Left forelimb (tissue), 1 donor: ENCODE results near the gene ERC2.
"Not testable (repeated sequence)": the region's sequence is repeated elsewhere in the genome, so short reads cannot be mapped to it uniquely, and the experiment has no call there.

Experiments used
- DNase-seq: peaks from one replicate; pipeline ENCODE4 v3.0.0-alpha.2; 2018; ENCODE audit warnings: low spot score

Gene ERC2

GRCh38 chr3:56119575-56120349, 348.5 kb downstream of the ERC2 start:
- DNase-seq: no peak

- DNase-seq: no peak
These were observed 349.3 kb downstream of the ERC2 start for GRCh38 chr3:56118968-56119367.

- DNase-seq: no peak
These were observed 352.6 kb downstream of the ERC2 start for GRCh38 chr3:56115698-56116097.

- no peak for DNase-seq
These were observed 353.1 kb downstream of the ERC2 start for GRCh38 chr3:56115199-56115598.

- no peak for DNase-seq
These were observed 354.4 kb downstream of the ERC2 start for GRCh38 chr3:56113908-56114307.

- DNase-seq: no peak
These were observed 355.0 kb downstream of the ERC2 start for GRCh38 chr3:56113231-56113630.

GRCh38 chr3:56111606-56112304, 356.5 kb downstream of the ERC2 start:
- DNase-seq: no peak

- DNase-seq: no peak
These were observed 357.4 kb downstream of the ERC2 start for GRCh38 chr3:56110886-56111285.

- no peak for DNase-seq
These were observed 361.1 kb downstream of the ERC2 start for GRCh38 chr3:56107157-56107556.

- no peak for DNase-seq
These were observed 366.2 kb downstream of the ERC2 start for GRCh38 chr3:56102032-56102431.

- no peak for DNase-seq
These were observed 366.7 kb downstream of the ERC2 start for GRCh38 chr3:56101576-56101975.

GRCh38 chr3:56096999-56097398, 371.3 kb downstream of the ERC2 start:
- no peak for DNase-seq

- DNase-seq: no peak
These were observed 374.1 kb downstream of the ERC2 start for GRCh38 chr3:56094170-56094569.

- no peak for DNase-seq
These were observed 378.5 kb downstream of the ERC2 start for GRCh38 chr3:56089739-56090138.

- DNase-seq: no peak
These were observed 380.7 kb downstream of the ERC2 start for GRCh38 chr3:56087451-56088053.

GRCh38 chr3:56086355-56086754, 381.9 kb downstream of the ERC2 start:
- DNase-seq: no peak

GRCh38 chr3:56081246-56081645, 387.0 kb downstream of the ERC2 start:
- no peak for DNase-seq

- no peak for DNase-seq
These were observed 391.5 kb downstream of the ERC2 start for GRCh38 chr3:56076746-56077145.

- no peak for DNase-seq
These were observed 393.2 kb downstream of the ERC2 start for GRCh38 chr3:56075089-56075488.

- DNase-seq: no peak
These were observed 398.5 kb downstream of the ERC2 start for GRCh38 chr3:56069766-56070165.

- DNase-seq: not testable (repeated sequence)
These were observed 401.9 kb downstream of the ERC2 start for GRCh38 chr3:56066405-56066804.

GRCh38 chr3:56064684-56065083, 403.6 kb downstream of the ERC2 start:
- no peak for DNase-seq

- DNase-seq: no peak
These were observed 407.0 kb downstream of the ERC2 start for GRCh38 chr3:56061279-56061626.
